Measurements from ENCODE around the gene TUBE1. TPM values are rescaled to one million over a fixed set of nuclear protein-coding genes. Genes with fewer than 3 reads are reported as not detected.
"Not testable (repeated sequence)": the region's sequence is repeated elsewhere in the genome, so short reads cannot be mapped to it uniquely, and the experiment has no call there.

Gene TUBE1
- total RNA-seq, 1 donor: 35.5 TPM

DNA sequence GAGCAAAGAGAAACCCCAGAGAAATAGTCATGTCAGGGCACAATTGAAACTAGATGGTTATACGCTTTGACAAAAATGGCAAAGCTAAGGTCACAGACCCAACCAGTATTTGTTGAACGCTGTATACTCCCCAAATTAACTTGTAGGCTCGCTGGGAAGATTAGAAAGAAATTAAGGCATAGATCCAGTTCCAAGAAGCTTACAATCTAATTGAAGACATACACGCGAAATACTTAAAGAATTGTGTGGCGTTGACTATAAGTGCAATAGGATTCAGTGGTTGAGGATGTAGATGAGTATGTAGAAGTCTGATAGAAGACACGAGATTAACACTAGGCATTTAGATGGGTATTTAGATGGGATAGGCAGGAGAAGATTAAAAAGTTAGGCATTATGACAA lies 634 bp upstream of the TUBE1 start:
- Histone ChIP-seq H3K27me3 (ENCODE audit: insufficient read depth, low read length) (peaks cover 12% of the 10 kb centered on the region), H3K4me1 (ENCODE audit: insufficient read depth, low read length) (peaks cover 11% of the 10 kb centered on the region), H3K4me3 (ENCODE audit: low read length) (peak overlapping the region; percentile 75)

DNA sequence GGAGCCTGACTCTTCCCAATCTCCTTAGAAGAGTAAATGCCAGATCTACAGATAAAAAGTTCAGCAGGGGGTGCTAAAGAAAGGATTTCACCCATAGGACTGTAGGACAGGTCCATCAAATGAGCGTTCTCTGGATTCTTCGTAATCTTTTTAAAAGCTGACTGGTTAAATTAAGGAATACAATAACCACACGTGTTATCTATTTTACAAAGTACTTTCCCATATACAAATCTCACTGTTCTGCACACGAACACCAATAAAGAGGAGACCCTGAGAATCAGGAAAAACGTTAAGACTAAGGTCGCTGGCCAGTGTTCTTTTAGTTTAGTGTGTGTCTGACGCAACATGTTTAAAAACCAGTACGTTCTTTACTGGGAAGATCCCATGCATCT lies 542 bp downstream of the TUBE1 start:
- Histone ChIP-seq H3K4me3 (ENCODE audit: low read length) (peak overlapping the region; percentile 75), H3K27me3 (ENCODE audit: insufficient read depth, low read length) (peaks cover 12% of the 10 kb centered on the region)

More for the DNA sequence above, 634 bp upstream of the TUBE1 start:
- H3K9me3 ChIP-seq (ENCODE audit: low read depth, low read length): no peaks in the 10 kb centered on the region

GRCh38 chr6:112085286-112086065 lies 1.8 kb downstream of the TUBE1 start:
- Histone ChIP-seq H3K27me3 (ENCODE audit: insufficient read depth, low read length) (peaks cover 12% of the 10 kb centered on the region), H3K4me3 (ENCODE audit: low read length) (no peak overlapping the region), H3K9me3 (ENCODE audit: low read depth, low read length) (no peaks in the 10 kb centered on the region), H3K4me1 (ENCODE audit: insufficient read depth, low read length) (peaks cover 11% of the 10 kb centered on the region)

More for the DNA sequence above, 542 bp downstream of the TUBE1 start:
- no peaks in the 10 kb centered on the region for H3K9me3 ChIP-seq (ENCODE audit: low read depth, low read length)
- H3K4me1 ChIP-seq (ENCODE audit: insufficient read depth, low read length): peaks cover 11% of the 10 kb centered on the region

DNA sequence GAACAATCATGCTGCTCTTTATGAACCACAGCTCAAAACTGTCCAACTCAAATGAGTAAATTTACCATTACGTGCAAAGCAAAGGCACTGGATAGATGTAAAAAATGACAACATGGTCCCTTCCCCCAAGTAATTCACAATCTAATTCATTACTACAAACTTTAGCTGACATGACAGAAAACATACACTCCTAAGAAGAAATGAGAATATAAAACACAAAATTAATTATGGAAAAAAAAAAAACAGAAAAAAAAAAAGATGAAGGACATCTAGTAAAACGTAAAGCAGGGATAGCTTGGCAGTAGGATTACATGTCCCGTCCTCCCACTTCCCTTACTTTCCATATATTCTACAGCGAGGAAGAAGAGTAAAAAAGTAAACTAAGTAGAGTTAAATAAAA lies 5.7 kb downstream of the TUBE1 start:
- peaks cover 3% of the 10 kb centered on the region for H3K4me1 ChIP-seq (ENCODE audit: insufficient read depth, low read length)
- H3K4me3 ChIP-seq (ENCODE audit: low read length): no peak overlapping the region
- no peaks in the 10 kb centered on the region for H3K27me3 ChIP-seq (ENCODE audit: insufficient read depth, low read length)
- no peaks in the 10 kb centered on the region for H3K9me3 ChIP-seq (ENCODE audit: low read depth, low read length)

DNA sequence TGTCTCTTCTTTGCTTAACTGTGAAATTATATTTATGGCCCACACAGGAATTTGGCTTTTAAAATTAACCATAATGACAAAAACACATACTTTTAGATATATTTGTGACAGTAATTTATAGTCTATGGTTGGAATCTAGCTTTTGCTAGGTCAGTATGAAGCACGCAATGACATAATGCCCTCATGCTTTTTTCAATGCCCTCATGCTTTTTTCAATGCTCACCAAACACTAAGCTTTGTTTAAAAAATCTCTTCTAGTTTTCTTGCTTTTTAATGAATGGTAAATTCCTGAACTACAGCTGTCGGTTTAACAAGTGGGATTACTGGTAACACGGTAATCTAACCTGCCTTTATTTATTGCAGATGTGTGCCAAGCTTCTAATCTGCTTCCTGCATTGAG lies 20.7 kb downstream of the TUBE1 start:
- Histone ChIP-seq H3K4me3 (ENCODE audit: low read length) (no peak overlapping the region), H3K4me1 (ENCODE audit: insufficient read depth, low read length) (no peaks in the 10 kb centered on the region), H3K27me3 (ENCODE audit: insufficient read depth, low read length) (no peaks in the 10 kb centered on the region), H3K9me3 (ENCODE audit: low read depth, low read length) (no peaks in the 10 kb centered on the region)

DNA sequence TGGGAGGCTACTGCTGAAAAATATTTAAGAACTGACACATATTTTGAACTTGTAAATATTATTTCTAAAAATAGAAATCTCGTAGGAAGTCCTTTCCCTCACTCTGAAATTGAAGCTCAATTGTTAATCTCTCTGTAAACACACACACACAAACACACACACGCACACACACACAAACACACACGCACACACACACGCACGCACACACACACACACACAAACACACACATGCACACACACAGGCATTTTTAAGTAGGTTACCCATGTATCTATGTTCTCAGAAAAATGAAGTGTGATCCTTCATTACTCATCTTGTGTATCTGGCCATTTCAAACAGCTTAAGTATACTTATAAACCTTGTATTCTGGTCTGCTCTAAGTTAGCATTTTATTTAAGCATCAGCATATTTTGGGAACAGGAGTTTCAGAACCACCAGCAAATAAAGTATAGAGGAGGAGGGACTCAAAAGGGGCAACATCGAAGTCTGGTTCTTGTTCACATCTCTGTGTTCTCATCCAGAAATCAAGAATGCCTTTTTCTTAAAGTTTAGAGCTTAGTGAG lies 21.8 kb downstream of the TUBE1 start:
- no peak overlapping the region for H3K4me3 ChIP-seq (ENCODE audit: low read length)
- H3K27me3 ChIP-seq (ENCODE audit: insufficient read depth, low read length): no peaks in the 10 kb centered on the region
- H3K4me1 ChIP-seq (ENCODE audit: insufficient read depth, low read length): no peaks in the 10 kb centered on the region
- no peaks in the 10 kb centered on the region for H3K9me3 ChIP-seq (ENCODE audit: low read depth, low read length)

DNA sequence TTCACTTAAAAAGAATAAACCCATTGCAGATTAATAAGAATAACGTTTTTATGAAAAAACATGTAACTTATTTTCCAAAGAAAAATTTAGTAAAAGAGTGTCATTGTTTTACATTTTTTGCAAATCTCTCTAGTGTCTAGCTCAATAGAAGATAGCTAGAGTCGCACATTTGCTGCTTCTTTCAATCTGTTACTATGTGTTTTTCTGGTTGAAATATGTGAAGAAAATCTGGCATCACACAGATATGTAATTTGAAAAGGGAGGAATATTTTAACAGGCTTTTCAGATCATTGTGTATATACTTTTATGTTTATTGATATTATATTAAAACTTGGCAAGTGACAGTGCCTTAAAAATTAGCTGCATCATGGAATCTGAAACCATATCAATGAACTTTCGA lies 24.3 kb downstream of the TUBE1 start:
- Histone ChIP-seq H3K27me3 (ENCODE audit: insufficient read depth, low read length) (no peaks in the 10 kb centered on the region), H3K4me3 (ENCODE audit: low read length) (no peak overlapping the region), H3K4me1 (ENCODE audit: insufficient read depth, low read length) (no peaks in the 10 kb centered on the region), H3K9me3 (ENCODE audit: low read depth, low read length) (no peaks in the 10 kb centered on the region)

DNA sequence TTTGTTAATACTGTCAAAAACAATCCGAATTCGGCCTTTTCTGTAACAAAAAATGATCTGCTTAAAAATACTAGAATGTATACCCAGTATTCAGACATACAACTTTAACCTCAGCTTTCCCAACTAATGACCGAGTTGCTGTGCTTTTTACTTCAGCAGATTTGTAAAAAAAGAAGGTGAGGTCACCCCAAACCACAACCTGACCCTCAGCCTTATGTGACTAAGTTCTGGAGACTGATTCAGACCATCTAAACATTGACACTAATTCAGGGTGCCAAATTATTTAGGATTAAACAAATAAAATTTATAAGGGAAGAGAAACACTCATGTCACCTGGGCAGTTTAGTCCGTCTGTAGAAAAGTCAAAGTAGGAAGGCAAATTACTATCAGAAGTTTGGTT lies 25.7 kb downstream of the TUBE1 start:
- Histone ChIP-seq H3K4me1 (ENCODE audit: insufficient read depth, low read length) (no peaks in the 10 kb centered on the region), H3K9me3 (ENCODE audit: low read depth, low read length) (no peaks in the 10 kb centered on the region), H3K4me3 (ENCODE audit: low read length) (no peak overlapping the region), H3K27me3 (ENCODE audit: insufficient read depth, low read length) (no peaks in the 10 kb centered on the region)

DNA sequence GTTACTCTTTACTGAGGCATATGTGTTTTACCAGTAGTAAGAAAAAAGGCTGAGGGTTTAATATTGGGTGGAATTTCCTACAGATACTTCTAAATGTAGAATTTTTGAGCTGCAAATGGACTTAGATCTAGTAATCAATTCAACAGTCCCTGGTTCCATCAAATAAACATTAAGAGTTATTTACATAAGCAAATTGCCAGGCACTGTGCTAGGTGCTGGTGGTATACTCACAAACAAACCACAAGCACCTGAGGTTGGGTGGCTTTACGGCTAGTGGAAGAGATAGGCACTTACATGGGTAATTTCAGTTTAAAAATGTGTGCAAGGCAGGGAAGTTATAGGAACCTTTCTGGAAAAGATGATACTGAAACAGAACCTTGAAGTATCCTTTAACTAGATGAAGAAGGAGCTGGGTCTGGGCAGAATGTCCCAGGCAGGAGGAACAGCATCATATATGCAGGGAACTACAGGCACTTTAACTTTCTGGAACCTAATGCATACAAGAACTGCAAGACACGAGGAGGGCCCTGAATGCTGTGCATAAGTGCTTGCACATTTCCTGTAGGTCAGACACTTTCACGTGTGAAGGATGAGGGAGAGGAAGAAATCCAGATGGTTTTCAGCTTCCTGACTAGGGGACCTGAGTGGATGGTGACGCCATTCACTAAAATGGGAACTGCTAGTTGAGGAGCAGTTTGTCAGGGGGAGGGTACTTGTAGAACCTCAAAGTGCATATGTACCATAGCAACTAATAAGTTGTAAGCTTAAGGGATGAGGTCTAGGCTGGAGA lies 28.8 kb downstream of the TUBE1 start:
- no peaks in the 10 kb centered on the region for H3K9me3 ChIP-seq (ENCODE audit: low read depth, low read length)
- H3K27me3 ChIP-seq (ENCODE audit: insufficient read depth, low read length): no peaks in the 10 kb centered on the region
- H3K4me1 ChIP-seq (ENCODE audit: insufficient read depth, low read length): no peaks in the 10 kb centered on the region
- no peak overlapping the region for H3K4me3 ChIP-seq (ENCODE audit: low read length)

- H3K27me3 ChIP-seq (ENCODE audit: insufficient read depth, low read length): no peaks in the 10 kb centered on the region
- H3K4me1 ChIP-seq (ENCODE audit: insufficient read depth, low read length): no peaks in the 10 kb centered on the region
- no peaks in the 10 kb centered on the region for H3K9me3 ChIP-seq (ENCODE audit: low read depth, low read length)
- H3K4me3 ChIP-seq (ENCODE audit: low read length): no peak overlapping the region
Measured at GRCh38 chr6:112054555-112055190, 32.6 kb downstream of the TUBE1 start.

- H3K27me3 ChIP-seq (ENCODE audit: insufficient read depth, low read length): no peaks in the 10 kb centered on the region
- H3K4me3 ChIP-seq (ENCODE audit: low read length): no peak within 1 kb of the TSS
- H3K4me1 ChIP-seq (ENCODE audit: insufficient read depth, low read length): no peaks in the 10 kb centered on the region
- no peaks in the 10 kb centered on the region for H3K9me3 ChIP-seq (ENCODE audit: low read depth, low read length)
Measured at GRCh38 chr6:112054001-112054400, 33.3 kb downstream of the TUBE1 start, which contains the start of gene CCN6. CCN6 (plus strand) TSS chr6:112054104; CDS start chr6:112054358, 254 bp downstream.

- not testable (repeated sequence) for H3K9me3 ChIP-seq (ENCODE audit: low read depth, low read length); H3K4me1 ChIP-seq (ENCODE audit: insufficient read depth, low read length); H3K4me3 ChIP-seq (ENCODE audit: low read length); H3K27me3 ChIP-seq (ENCODE audit: insufficient read depth, low read length)
Measured at GRCh38 chr6:112051251-112051740, 36.0 kb downstream of the TUBE1 start.

- H3K4me3 ChIP-seq (ENCODE audit: low read length): no peak overlapping the region
Measured at GRCh38 chr6:112050429-112050828, 36.9 kb downstream of the TUBE1 start.

GRCh38 chr6:112049996-112050395 lies 37.3 kb downstream of the TUBE1 start:
- H3K9me3 ChIP-seq (ENCODE audit: low read depth, low read length): no peaks in the 10 kb centered on the region
- H3K27me3 ChIP-seq (ENCODE audit: insufficient read depth, low read length): no peaks in the 10 kb centered on the region
- no peaks in the 10 kb centered on the region for H3K4me1 ChIP-seq (ENCODE audit: insufficient read depth, low read length)
- H3K4me3 ChIP-seq (ENCODE audit: low read length): no peak overlapping the region

More at GRCh38 chr6:112050429-112050828, 36.9 kb downstream of the TUBE1 start:
- Histone ChIP-seq H3K9me3 (ENCODE audit: low read depth, low read length) (no peaks in the 10 kb centered on the region), H3K27me3 (ENCODE audit: insufficient read depth, low read length) (no peaks in the 10 kb centered on the region), H3K4me1 (ENCODE audit: insufficient read depth, low read length) (no peaks in the 10 kb centered on the region)
